Pons (tissue), 1 donor: Measurements from ENCODE around the gene PRPF19.

Experiments used
- DNase-seq: peaks from one replicate; pipeline ENCODE4 v3.0.0-alpha.2; 2016; ENCODE audit warnings: low spot score

PRPF19 gene

DNA sequence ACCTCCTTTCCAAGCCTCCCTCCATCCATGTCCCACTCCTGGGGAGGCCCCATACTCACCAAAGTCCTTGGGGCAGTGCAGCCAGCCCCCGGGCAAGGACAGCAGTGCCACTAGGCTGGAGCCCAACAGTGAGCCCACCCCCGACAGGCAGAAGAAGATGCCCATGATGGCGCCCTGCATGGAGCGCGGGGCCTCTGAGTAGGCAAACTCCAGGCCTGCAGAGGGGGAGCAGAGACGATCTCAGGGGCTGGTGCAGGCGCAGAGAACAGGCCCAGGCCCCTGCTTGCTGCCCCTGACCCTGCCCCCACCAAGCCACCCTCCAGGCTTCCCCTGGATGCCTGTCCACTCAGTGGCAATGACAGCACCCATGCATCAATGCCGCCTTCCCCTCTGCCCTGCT lies 31.4 kb upstream of the PRPF19 start:
- no peak for DNase-seq

DNA sequence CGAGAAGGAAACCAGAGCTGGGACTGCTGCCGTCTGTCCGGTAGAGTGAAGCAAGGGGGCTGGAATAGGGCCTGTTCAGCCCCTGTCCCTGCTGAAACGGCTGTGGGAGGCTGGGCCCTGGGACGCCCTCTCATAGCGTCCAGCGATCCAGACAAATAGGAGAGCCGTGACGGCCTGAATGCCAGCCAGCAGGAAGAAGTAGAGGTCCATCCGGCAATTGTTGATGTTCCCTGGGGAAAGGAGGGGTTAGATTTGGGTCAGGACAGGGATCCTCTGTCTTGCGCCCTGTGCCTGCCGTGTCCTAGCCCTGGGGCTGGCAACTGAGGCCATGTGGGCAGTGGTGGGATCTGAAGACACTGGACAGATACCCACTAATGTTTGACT lies 30.8 kb upstream of the PRPF19 start:
- DNase-seq, result no peak

DNA sequence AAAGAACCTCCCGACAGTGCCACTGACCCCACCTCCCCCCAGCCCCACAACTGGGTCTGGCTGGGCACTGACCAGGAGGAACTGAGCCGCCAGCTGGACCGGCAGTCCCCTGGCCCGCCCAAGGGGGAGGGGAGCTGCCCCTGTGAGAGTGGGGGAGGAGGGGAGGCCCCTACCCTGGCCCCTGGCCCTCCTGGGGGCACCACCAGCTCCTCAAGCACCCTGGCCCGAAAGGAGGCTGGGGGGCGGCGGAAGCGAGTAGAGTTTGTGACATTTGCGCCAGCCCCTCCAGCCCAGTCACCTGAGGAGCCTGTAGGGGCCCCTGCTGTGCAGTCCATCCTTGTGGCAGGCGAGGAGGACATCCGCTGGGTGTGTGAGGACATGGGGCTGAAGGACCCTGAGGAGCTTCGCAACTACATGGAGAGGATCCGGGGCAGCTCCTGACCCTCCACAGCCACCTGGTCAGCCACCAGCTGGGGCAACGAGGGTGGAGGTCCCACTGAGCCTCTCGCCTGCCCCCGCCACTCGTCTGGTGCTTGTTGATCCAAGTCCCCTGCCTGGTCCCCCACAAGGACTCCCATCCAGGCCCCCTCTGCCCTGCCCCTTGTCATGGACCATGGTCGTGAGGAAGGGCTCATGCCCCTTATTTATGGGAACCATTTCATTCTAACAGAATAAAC lies 30.2 kb upstream of the PRPF19 start:
- no peak for DNase-seq

DNA sequence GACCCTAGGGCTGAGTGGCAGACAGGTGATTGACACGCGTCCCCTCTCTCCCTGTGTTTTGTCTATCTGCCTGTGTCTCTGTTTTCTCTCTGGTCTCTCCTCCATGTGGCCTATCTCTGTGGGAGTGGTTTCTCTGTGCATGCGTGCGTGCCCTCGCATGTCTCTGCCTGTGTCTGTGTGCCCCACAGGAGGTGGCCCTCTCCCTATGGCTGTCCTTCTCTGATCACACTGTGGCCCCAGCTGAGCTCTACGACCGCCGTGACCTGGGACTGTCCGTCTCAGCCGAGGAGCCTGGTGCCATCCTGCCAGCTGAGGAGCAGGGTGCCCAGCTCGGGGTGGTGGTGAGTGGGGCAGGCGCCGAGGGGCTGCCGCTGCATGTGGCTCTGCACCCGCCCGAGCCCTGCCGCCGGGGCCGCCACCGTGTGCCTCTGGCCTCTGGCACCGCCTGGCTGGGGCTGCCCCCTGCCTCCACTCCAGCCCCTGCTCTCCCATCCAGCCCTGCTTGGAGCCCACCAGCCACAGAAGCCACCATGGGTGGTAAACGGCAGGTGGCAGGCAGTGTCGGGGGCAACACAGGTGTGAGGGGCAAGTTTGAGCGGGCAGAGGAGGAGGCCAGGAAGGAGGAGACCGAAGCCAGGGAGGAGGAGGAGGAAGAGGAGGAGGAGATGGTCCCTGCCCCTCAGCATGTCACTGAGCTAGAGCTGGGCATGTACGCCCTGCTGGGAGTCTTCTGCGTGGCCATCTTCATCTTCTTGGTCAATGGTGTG lies 29.5 kb upstream of the PRPF19 start:
- no peak for DNase-seq

DNA sequence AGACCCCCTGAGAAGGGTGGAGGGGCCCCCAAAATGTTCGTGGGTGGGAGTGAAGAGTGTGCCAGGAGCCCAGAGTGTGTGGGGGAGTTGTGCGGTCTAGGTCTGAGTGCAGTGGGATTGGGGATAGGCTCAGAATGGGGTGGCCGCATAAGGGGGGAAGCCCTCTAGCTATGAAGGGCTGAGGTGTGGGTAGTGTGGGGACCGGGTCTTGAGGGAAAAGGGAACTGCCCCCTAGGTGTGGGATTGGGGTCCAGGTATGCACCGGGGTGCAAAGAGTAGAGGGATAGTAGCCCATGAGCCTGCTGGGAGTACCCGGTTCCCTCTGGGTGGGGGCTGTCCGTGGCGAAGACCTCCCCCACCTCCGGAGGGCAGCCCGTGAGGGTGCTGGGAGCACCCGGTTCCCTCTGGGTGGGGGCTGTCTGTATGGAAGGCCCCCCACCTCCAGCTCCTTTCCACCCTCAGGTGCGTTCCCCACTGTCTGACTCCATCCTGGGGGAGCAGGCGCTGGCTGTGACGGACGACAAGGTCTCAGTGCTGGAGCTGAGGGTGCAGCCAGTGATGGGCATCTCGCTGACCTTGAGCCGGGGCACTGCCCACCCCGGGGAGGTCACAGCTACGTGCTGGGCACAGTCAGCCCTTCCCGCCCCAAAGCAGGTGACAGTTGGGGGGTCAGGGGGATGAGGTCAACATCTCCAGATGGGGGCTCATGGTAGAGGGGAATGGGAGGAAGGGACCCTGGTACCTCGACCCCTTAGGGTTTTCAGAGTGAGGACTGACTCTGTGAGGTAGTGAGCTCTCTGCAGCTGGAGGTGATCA lies 28.6 kb upstream of the PRPF19 start:
- no peak for DNase-seq

DNA sequence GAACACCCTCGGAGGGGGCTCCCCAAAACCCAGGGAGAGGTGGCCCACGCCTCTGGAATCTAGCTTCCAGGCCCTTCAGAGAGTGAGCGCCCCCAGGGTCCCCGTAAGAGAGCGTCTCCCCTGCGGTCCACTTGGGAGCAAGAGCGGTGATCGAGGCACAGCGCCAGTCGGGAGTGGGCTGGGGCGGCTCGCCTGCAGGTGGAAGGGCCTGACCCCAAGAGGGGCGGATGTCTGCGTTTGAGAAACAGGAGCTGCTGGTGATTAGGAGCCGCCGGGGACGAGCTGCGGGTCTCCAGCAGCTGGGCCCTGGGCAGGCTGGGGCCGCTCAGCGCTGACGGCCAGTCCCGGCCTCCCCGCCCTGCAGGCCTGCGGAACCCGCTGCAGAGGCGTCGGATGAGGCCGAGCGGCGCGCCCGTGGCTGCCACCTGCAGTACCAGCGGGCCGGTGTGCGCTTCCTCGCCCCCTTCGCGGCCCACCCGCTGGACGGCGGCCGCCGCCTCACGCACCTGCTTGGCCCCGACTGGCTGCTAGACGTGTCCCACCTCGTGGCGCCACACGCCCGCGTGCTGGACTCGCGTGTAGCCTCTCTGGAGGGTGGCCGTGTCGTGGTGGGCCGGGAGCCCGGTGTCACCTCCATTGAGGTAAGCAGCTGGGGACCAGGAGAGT lies 27.9 kb upstream of the PRPF19 start:
- DNase-seq, result no peak

DNA sequence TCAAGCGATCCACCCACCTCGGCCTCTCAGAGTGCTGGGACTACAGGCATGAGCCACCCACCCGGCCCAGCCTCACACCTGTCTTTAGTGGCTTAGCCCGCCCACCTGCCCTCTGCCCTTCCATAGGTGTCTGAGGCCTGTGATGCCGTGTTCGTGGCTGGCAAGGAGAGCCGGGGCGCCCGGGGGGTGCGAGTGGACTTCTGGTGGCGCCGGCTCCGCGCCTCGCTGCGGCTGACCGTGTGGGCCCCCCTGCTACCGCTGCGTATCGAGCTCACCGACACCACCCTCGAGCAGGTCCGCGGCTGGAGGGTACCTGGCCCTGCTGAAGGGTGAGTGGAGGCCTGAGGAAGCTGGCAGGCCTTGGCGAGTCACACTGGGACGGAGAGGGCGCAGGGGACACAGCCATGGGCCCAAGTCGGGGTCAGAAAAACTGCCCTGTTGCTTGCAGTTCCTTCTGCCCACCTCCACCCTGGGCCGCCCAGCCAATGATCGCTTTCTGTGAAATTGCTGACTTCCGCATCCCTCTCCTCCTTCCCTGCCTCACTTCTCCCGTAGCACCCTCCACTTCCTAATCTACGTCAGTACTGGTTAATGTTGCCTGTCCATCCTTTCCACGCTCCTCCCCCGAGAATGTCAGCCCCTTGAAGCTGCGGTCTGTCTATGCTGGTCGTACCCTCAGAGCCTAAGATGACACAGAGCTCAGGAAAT lies 27.2 kb upstream of the PRPF19 start:
- no peak for DNase-seq

DNA sequence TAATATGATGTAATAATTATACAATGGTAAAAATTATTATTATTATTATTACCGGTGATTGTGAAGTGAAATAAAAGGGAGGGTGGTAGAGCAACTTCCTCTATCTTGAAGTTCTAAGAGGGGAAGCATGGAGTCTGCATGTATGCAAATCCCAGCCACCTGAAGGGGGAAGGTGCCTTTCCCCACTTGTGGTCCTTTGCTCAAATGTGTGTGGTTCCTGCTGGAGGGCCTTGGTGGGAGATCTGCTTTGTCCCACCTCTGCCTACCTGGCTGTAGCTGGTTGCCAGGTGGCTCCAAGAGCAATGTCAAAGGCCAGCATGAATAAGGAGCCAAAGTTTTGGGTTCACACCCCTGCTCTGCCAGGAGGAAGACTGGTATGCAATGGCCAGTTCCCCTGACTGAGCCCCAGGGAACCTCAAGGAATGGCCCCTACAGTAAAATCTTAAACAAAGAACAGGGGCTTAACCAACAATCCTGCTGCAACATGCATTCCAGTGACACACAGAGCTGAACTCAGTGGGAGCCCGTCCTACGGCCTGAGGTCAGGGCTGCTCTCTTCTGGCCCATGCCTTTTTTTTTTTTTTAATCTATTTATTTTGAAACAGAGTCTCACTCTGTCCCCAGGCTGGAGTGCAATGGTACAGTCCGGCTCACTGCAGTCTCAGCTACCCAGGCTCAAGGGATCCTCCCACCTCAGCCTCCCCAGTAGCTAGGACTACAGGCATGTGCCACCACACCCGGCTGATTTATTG lies 26.4 kb upstream of the PRPF19 start:
- DNase-seq, result no peak

DNA sequence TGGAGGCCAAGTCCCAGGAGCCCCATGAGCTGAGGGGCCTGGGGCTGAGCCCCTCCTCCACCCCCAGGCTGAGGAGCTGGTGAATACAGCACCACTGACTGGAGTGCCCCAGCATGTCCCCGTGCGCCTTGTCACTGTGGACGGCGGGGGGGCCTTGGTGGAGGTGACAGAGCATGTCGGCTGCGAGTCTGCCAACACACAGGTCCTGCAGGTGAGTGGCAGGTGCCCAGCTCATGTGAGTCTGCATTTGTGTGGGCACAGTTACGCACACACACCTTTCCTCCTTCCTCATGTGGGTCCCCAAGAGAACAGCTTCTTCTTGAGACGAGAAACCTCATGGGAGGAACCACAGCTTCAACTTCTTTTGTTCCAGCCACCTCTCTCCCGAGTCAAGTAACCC lies 25.5 kb upstream of the PRPF19 start:
- no peak for DNase-seq

DNA sequence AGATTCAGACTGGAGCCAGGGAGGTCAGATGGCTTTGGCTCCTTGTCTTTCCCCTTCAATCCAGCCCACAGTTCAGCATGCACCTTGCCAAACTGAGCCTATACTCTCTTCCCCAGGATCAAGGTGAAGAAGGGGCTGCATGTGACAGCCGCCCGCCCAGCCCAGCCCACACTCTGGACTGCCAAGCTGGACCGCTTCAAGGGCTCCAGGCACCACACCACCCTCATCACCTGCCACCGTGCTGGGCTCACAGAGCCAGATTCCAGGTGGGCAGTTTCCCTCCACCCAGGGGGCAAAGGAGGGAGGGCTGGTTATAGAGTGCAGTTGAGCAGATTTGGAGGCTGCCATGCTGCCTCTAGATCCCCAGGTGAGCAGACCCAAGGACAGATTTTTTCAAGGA lies 24.0 kb upstream of the PRPF19 start:
- DNase-seq, result no peak

DNA sequence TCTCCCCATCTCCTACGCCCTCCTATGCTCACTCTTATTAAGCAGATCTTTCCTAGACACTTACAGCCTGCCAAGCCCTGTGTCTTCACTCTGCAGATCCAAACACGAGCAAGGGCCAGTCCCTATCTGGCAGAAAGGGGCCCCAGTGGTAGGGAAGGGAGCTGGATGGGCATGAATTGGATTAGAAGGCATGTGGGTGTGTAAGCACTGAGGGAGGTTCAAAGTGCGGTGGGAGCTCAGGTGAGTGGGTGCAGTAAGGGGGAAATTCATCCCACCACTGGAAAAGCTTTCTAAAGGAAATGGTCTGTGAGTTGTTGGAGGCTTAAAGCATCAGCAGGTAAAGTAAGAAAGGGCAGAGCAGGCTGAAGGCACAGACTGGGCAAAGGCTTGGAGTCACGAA lies 23.4 kb upstream of the PRPF19 start:
- DNase-seq, result no peak

DNA sequence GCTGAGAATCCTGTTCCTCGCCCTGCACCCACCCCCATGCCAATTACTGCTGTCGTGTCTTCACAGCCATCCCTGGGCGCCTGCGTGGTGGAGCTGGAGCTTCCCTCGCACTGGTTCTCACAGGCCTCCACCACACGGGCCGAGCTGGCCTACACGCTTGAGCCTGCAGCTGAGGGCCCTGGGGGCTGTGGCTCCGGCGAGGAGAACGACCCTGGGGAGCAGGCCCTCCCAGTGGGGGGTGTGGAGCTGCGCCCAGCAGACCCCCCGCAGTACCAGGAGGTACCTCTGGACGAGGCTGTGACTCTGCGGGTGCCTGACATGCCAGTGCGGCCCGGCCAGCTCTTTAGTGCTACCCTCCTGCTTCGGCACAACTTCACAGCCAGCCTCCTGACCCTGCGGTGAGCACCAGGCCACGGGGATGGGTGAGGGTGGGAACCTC lies 22.2 kb upstream of the PRPF19 start:
- DNase-seq, result no peak

DNA sequence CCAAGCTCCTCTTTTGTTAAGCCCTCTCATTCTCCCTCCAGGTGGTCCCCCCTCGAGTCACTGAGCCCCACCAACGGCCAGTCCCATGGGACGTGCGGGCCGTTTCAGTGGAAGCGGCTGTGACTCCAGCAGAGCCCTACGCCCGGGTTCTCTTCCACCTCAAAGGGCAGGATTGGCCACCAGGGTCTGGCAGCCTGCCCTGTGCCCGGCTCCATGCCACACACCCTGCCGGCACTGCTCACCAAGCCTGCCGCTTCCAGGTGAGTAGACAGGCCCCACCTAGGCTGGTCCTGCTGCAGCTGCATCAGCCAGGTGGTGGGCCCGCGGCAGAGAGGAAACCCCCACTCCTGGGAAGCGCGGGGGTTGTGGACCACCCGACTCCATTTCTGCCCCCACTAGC lies 21.2 kb upstream of the PRPF19 start:
- DNase-seq, result no peak

DNA sequence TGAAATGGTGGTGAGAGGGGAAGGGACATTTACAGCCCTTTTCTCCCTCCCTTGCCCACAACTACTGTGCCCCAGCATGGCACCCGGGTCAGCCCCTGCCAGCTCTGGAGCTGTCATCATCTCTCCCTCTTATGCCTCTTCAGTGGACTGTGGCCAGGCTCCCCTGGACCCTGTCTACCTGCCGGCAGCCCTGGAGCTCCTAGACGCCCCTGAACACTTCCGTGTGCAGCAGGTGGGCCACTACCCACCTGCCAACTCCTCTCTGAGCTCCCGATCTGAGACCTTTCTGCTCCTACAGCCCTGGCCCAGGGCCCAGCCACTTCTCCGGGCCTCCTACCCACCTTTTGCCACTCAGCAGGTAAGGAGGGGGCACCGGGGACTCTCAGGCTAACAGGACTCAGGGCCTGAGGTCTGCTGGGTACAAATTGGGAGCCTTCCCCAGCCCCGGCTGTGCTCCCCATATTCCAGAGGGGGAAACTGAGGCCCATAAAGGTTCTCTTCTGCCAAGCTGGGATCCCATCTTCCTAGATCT lies 20.7 kb upstream of the PRPF19 start:
- DNase-seq, result no peak

DNA sequence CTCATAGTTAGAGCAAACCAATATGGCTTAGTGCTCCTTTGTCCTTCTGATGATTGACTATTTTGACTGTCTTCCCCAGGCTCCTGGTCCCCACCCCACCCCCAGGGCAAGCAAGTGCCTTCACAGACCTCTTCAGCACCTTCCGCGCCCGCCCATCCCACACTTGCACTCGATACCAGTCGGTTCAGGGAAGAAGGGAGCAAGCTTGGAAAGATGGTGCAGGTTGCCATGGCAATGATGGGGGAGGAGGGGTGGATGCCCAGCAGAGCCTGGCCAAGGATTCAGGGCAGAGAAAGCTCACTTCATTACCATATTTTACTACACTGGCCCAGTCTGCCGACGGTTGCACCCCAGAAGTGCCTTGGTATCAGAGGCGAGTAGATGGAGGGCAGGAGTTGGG lies 20.1 kb upstream of the PRPF19 start:
- no peak for DNase-seq

DNA sequence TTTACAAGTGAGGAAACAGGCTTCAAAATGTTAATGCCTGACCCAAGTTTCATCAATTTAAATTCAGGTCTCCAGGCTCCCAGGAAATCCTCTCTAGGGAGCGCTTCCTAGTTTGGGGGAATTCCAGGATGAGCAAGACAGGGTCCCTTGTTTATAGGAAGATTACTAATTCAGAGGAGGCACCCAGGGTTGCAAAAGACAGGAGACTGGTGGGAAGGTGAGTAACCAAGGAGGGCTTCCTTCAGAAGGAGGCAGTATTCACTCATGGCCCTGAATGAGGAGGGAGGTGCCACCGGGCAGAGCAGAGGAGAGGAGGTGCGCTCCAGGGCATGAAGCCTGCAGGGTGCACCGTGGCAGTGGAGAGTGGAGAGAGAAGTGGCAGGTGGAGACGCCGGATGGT lies 19.5 kb upstream of the PRPF19 start:
- no peak for DNase-seq

DNA sequence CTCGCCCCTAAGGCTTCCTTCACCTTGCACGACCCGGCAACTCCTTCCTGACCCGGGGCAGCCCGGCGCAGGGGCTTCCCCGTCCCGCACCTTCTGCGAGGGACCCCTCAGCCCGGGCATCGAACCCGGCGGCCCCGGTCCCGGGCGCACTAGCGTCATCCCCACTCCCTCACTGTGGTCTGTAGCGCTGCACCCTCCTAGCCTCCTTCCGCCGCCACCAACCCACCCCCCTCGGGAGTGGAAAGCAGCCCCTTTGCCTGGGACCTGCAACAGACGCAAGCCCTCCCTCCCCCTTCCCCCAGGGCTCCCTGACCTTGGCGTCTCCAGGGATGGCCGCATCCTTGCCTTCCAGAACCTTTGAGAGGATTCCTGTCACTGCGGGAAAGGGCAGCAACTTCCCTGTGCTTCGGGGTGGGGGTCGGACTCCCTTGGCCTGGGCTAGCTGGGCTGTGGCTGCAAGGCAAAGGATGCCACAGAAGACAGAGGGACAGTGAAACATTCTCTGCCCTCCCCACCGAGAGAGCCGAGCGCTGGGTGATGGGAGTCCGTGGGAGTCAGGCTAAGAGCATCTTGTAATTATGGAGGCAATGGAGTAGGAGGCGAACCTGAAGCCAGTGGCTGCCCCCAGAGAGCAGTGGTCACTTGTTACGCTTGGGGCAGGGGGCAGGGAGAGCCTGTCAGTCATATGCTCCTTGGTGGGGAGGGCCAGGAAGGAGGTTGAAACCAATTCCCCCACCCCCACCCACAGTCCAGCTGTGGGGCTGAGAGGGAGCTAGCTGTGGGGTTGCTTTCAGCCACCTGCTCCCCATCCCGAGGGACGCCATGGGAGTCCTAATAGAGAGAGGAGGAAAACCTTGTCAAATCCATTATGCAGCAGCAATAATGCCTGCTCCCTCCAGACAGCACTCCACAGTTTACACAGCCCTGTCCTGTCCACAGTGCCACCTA lies 18.8 kb upstream of the PRPF19 start:
- no peak for DNase-seq

DNA sequence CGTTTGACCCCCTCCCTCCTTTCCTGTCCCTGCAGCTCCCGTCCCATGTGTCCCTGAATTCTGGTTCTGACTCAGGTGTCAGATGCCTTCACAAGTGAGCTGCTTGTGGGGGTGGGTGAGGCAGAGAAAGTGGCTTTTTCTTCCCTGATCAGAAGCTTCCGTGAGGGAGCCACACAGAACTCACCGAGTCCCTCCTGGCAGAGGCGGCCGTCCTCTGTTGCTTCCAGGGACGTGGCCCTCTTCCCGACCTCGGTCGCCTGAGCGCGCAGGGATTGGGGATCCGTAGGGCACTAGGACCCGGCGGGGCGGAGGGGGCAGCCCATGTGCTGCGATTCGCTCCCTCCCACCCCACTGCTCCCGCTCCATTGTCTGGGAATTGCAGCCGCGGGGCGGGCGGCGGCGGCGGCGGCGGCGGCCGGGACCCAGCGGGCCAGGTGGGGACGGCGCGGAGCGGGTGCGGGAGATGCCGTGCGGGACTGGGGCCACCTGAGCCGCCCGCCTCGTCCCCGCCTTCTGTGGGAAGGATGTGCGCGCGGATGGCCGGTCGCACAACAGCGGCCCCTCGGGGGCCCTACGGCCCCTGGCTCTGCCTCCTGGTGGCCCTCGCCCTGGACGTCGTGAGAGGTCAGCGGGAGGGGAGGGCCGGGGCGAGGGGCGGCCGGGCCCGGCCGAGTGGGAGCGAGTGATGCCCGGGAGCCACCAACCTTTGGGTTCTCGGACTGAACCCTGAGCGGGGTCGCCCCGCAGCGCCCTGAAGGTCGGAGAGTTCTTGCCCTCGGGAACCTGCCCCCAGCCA lies 17.9 kb upstream of the PRPF19 start, which contains the start of gene TMEM132A:
Gene TMEM132A (plus strand): TSS at position 351 of the 796 bp plus-strand sequence. CDS start 174 bp downstream, at position 525.
- DNase-seq, result peak; percentile 46

DNA sequence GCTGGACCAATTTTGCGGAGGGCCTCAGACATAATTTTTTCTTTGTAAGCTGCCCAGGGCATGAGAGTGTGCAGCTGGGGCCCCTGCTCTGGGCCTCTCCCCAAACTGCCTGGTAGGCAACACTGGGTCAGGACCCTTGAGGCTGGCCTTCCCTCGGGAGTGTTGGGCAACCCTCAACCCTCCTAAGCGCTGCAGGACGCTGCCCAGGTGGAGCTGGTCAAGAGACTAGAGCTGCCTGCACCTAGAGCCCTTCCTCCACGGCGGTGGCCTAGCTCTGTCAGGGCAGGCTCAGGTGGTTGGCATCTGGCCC lies 17.4 kb upstream of the PRPF19 start:
- no peak for DNase-seq
